Thyroid gland (tissue), 4 donors: Measurements from ENCODE around the gene MRPS9. TPM values are rescaled to one million over a fixed set of nuclear protein-coding genes. Genes with fewer than 3 reads are reported as not detected.

Experiments
- DNase-seq, 2 donors: peaks; one replicate each; pipeline ENCODE4 v3.0.0-alpha.2; 2019
- H3K27ac ChIP-seq, 3 donors: fragments of 200-600 bp; sonication (generic); 1 replicate in 2 of 3; 2 replicates in 1 of 3; pipeline ENCODE4 v1.5.1; 2016 to 2019; ENCODE audit warnings: mild to moderate bottlenecking in 1 of 3, moderate library complexity in 1 of 3
- H3K27me3 ChIP-seq: fragments of 200-600 bp; sonication (generic); one replicate; pipeline ENCODE4 v1.5.1; 2019
- H3K36me3 ChIP-seq, 2 donors: fragments of 200-600 bp; sonication (generic); one replicate each; pipeline ENCODE4 v1.5.1; 2016 to 2019
- H3K4me1 ChIP-seq, 2 donors: fragments of 200-600 bp; sonication (generic); one replicate each; pipeline ENCODE4 v1.5.1; 2017 to 2019
- H3K4me3 ChIP-seq, 3 donors: fragments of 200-600 bp; sonication (generic); replicated peaks in 1 of 3; 1 replicate in 2 of 3; 2 replicates in 1 of 3; pipeline ENCODE4 v1.5.1; 2016; ENCODE audit warnings: mild to moderate bottlenecking in 1 of 3
- H3K9me3 ChIP-seq: fragments of 200-600 bp; sonication (generic); one replicate; pipeline ENCODE4 v1.5.1; 2017
- CTCF ChIP-seq, 6 experiments: fragments of 200-600 bp in 3 of 6; fragments of 450-650 bp in 3 of 6; sonication (generic) in 3 of 6; IDR thresholded peaks; one replicate each; pipeline ENCODE4 v1.5.1; 2016 to 2019; ENCODE audit warnings: antibody characterized with exemption in 6 of 6, mild to moderate bottlenecking in 2 of 6, inconsistent platforms in 1 of 6, moderate library complexity in 1 of 6
- POLR2A ChIP-seq, 2 donors: fragments of 450-650 bp; IDR thresholded peaks; one replicate each; pipeline ENCODE4 v1.6.1; 2017; ENCODE audit warnings: antibody characterized with exemption in 2 of 2, mild to moderate bottlenecking in 2 of 2, moderate library complexity in 1 of 2
- WGBS, 2 donors: methylation state at CpG; one replicate each; pipeline ENCODE4 v1.1.5; 2017; 5-methylcytosine and 5-hydroxymethylcytosine counted together
- intact Hi-C: fragments of 100-400 bp; cut with DNase I; formaldehyde crosslinking; loops from one replicate; pipeline ENCODE4 v1.15.1; 2023
- total RNA-seq, 4 donors: library from RNA; depleted of rRNA; stranded (reverse); fragments of >200 nt; gene quantifications; one replicate each; pipeline ENCODE4 v1.2.3, GENCODE V29; 2016

MRPS9 gene
- total RNA-seq, 4 donors from 2014 or later, result 20.1 to 26.5 (median 21.5) TPM

DNA sequence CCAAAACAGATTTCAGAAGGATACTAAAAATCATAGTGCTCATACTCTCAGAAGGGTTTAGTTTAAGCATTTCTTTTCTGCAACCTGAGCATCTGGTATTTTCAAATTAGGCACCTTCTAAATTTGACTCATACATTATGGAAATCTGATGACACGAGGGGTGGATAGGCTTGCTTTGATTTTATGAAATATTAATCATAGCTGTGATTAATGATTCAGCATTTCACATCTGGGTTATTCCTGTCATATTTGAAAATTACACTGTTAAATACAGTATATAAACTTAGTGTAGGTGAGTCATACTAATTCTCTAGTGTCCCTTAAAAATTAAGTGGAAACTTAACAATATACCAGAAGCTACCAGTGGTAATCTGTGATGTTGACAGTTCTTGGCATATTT lies 47.7 kb downstream of the MRPS9 start:
- Histone ChIP-seq H3K4me1 (no peaks in the 10 kb centered on the region), H3K36me3 (no peaks in the 10 kb centered on the region), H3K4me3 (no peak overlapping the region), H3K27me3 (no peaks in the 10 kb centered on the region), H3K9me3 (no peaks in the 10 kb centered on the region), H3K27ac (no peak overlapping the region)
- 90 to 91% methylated on average over 1 of the region's 1 CpG for WGBS, 2 donors
- DNase-seq, result no peak
- intact Hi-C loops, result no loop called here
- TF ChIP-seq POLR2A (IDR thresholded peaks at IDR 0.05), result no peak
- no peak for TF ChIP-seq CTCF (IDR thresholded peaks at IDR 0.05)

DNA sequence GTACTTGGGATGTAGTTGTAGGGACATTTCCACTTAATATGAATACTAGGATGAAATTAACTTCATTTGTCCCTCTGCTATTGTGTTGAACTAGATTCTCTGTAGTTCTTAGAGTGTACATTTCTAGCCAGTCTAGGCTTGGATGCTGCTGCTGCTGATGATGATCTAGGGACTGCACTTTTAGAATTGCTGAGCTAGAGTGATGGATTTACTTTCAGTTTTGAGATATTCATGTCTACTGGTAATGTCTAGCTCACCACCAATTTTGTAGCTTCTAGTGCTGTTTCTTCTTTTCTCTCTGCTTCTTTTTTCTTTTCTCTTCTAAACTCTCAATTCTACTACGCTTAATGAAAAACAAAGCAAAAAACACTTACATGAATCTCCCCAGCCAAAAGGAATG lies 49.4 kb downstream of the MRPS9 start:
- intact Hi-C loops, result no loop called here
- 50 to 100% methylated on average over 1 of the region's 1 CpG for WGBS, 2 donors

DNA sequence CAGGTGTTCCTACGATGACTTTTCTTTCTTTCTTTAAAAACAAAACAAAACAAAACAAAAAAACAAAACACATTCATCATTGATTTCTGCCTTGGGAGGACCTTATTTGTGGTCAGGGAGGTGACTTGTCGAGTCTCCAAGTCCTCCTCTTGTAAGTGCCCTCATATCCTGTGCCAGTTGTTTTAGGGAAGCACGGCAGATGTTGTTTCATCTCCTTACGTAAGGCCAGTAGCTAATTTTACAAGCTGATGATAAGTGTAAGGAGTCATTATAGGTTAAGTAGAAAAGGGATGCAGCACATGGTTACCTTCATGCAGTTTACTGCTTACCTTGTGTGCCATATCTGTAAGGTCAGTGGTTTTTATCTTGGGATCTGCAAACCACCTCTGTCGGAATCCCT lies 52.2 kb downstream of the MRPS9 start:
- Histone ChIP-seq H3K27ac (no peak overlapping the region), H3K27me3 (no peaks in the 10 kb centered on the region), H3K4me3 (no peak overlapping the region), H3K9me3 (no peaks in the 10 kb centered on the region), H3K36me3 (no peaks in the 10 kb centered on the region), H3K4me1 (no peaks in the 10 kb centered on the region)
- no peak for DNase-seq
- TF ChIP-seq CTCF (IDR thresholded peaks at IDR 0.05), result no peak
- no peak for TF ChIP-seq POLR2A (IDR thresholded peaks at IDR 0.05)
- WGBS, 2 donors, result 77 to 80% methylated on average over 5 of the region's 5 CpGs
- intact Hi-C loops, result no loop called here

More for the DNA sequence above, 49.4 kb downstream of the MRPS9 start:
- DNase-seq, result no peak
- Histone ChIP-seq H3K36me3 (no peaks in the 10 kb centered on the region), H3K4me1 (no peaks in the 10 kb centered on the region), H3K9me3 (no peaks in the 10 kb centered on the region), H3K27ac (no peak overlapping the region), H3K27me3 (no peaks in the 10 kb centered on the region), H3K4me3 (no peak overlapping the region)
- TF ChIP-seq POLR2A (IDR thresholded peaks at IDR 0.05) (no peak), CTCF (IDR thresholded peaks at IDR 0.05) (no peak)

- intact Hi-C loops, result no loop called here
- DNase-seq, result no peak
- H3K36me3 ChIP-seq, result peaks cover 0 to 5% of the 10 kb centered on the region in 2 donors
- no peaks in the 10 kb centered on the region for H3K27me3 ChIP-seq
- TF ChIP-seq POLR2A (IDR thresholded peaks at IDR 0.05) (no peak), CTCF (IDR thresholded peaks at IDR 0.05) (no peak)
- H3K27ac ChIP-seq, result no peak overlapping the region
- no peaks in the 10 kb centered on the region for H3K4me1 ChIP-seq
- H3K4me3 ChIP-seq, result no peak overlapping the region
- WGBS, 2 donors, result 95 to 96% methylated on average over 5 of the region's 5 CpGs
- H3K9me3 ChIP-seq, result no peaks in the 10 kb centered on the region
Observed at GRCh38 chr2:105092797-105093196, 54.9 kb downstream of the MRPS9 start.

DNA sequence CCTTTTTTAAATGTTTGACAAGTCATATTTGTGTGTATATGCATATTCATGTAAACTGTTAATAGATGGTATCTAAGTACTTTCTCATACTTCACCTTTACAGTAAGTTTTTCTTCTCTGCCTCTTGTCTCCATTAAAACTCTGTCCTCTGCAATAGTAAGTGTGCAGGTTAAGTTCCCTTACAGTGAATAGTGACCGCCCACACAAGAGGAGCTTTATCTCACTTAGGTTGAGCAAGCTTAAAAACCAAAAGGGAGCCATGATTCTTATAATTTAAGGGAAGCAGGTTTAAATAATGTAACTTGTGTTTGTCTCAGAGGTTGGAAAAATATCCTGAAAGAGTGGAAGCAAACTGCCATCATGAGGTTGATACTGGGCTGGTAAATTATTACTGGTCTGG lies 61.3 kb downstream of the MRPS9 start:
- intact Hi-C loops, result no loop called here
- Histone ChIP-seq H3K27ac (no peak overlapping the region), H3K27me3 (no peaks in the 10 kb centered on the region), H3K4me1 (no peaks in the 10 kb centered on the region), H3K9me3 (no peaks in the 10 kb centered on the region), H3K4me3 (no peak overlapping the region), H3K36me3 (peaks cover 0 to 9% of the 10 kb centered on the region in 2 donors)
- TF ChIP-seq POLR2A (IDR thresholded peaks at IDR 0.05) (no peak), CTCF (IDR thresholded peaks at IDR 0.05) (no peak)
- WGBS, 2 donors, result 98 to 100% methylated on average over 1 of the region's 1 CpG
- DNase-seq, result no peak
